ENCODE measurements around the gene CMTM7.
"Not testable (repeated sequence)": the region's sequence is repeated elsewhere in the genome, so short reads cannot be mapped to it uniquely, and the experiment has no call there.

CMTM7 gene

DNA sequence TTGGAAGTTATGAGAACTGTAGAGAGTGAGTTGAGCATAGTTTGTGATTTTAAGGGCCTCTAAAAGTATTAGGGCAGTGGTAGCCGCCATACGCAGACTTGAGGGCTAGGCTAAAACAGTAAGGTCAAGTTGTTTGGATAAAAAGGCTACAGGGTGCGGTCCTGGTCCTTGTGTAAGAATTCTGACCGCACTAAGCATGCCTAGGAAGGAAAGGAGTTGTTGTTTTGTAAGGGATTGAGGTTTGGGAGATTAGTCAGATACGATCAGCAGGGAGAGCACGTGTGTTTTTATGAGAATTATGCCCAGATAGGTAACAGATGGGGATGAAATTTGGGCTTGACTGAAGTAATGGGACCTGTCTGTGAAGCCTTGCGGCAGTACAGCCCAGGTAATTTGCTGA is 71.8 kb downstream of the CMTM7 start:
- not testable (repeated sequence) for DNase-seq

GRCh38 chr3:32464726-32465125 is 73.1 kb downstream of the CMTM7 start:
- DNase-seq: not testable (repeated sequence)

DNA sequence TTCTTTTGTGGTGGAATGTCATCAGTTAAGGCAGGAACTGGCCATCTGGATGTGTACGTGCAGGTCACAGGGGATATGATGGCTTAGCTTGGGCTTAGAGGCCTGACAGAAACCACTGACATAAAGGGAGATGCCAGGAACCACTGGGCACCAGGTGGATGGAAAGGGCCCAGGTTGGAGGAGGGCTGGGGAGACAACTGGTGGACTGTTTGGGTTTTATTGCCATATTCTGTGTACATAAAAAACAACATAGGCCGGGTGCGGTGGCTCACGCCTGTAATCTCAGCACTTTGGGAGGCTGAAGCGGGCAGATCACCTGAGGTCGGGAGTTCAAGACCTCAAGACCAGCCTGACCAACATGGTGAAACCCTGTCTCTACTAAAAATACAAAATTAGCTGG is 75.2 kb downstream of the CMTM7 start:
- not testable (repeated sequence) for DNase-seq

- DNase-seq: no peak
These were observed 75.8 kb downstream of the CMTM7 start for GRCh38 chr3:32467333-32468070.

DNA sequence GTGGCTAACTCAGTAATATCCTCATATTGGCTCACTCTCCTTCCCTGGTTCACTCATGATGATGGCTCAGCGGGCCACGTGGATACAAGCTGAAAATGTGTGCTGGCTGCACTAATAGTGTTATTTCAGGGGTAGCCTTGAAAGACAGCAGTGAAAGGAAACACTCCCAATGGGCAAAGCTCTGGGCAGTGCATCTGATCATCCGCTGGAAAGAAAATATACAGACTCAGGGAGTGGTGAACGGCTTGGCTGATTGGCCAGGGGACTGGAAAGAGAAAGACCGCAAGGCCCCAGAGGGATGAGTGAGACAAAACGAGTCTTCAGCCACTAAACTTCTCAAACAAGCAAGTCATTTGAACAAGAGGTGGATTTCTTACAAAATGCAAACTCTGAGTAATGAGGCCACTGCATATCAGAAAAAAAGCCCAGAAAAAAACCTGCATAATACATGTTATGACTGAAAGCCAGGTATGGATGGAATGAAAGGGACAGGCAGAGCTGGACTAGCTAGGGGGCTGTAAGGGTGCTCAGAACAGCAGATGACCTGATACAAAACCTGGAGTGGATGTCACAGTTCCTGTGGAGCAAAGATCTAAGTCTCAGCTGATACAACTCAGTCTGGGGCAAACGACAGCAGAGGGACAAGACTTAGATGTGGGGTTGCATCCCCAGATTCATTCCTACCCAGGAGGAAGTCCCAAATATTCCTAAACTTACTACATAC is 77.7 kb downstream of the CMTM7 start:
- no peak for DNase-seq

DNA sequence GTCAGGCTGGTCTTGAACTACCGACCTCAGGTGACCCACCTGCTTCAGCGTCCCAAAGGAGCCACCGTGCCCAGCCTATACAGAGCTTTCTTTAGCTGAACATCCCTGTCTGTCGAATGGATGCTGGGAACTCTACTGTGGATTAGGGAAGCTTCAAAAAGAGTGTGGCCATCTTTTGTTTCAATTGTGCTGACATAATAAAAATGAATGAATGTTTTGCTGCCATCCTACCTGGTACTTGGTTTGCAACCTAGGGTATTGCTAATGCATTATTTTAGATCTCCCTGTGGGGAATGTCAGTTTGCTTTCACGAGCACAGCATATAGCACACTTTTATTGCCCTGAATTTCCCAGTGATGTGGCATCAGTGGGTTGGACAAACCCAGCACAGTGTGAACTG is 78.7 kb downstream of the CMTM7 start:
- DNase-seq: no peak

DNA sequence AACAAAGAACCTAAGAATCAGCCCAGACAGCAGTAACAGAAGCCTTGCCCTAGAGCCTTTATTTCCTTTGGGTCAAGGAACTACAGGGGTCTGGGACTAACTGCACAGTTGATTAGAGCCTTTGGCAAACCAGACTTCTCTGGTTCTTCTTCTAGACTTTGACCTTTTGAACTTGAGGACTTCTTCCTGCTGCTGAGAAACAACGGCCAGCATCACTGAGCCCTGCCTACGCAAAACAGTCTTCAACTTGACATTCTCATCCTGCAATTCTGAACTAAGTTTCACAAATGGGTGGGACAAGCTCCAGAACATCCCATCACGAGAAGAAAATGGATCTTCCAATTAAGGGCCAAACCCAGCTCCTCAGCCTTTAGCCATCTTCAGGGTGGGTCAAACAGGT is 79.6 kb downstream of the CMTM7 start:
- DNase-seq: no peak

DNA sequence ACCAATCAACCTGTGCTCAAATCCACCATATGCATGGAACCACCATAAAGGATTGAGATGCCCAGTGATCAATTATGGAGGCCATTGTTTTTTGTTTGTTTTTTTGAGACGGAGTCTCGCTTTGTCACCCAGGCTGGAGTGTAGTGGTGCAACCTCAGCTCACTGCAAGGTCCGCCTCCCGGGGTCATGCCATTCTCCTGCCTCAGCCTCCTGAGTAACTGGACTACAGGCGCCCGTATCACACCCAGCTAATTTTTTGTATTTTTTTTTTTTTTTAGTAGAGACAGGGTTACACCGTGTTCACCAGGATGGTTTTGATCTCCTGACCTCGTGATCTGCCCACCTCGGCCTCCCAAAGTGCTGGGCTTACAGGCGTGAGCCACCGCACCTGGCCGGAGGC is 80.5 kb downstream of the CMTM7 start:
- DNase-seq: not testable (repeated sequence)

- no peak for DNase-seq
These were observed 82.5 kb downstream of the CMTM7 start for GRCh38 chr3:32474201-32474600.

GRCh38 chr3:32480604-32481003 is 89.0 kb downstream of the CMTM7 start:
- no peak for DNase-seq

DNA sequence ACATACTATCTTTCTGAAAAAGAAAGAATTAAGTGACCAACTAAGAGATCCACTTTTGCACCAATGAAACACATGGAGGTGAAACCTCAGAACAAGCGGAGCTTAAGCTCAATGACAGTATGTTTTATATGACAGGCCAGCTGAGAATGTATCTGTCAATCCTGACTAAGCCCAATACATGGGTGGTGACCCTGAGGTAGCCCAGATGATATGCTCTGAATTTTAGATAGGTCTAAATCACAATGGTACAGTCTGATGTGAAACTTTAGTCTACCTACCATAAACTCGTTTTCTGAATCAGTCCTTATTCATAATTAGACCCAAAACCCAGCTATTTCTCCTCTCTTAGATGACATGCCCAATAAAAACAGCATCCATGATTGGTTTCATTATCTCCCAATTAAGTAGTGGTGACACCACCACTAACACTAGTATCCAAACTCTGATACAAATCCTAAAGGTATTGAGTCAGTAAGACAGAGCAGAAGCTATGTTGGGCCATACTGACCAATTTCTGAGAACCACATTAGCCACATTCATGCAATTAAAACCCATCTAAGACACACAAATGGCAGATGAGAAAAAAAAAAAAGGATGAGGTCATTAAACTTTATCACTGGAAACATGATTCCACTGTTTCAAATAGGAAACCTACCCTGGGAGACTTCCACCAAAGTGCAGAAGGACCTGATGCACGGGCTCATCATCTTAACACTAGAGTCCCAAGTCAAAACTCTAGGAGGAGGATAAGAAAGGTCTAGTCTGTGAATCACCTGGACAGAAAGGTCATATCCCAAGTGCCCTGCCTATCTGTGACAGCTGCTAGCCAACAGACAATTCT is 90.4 kb downstream of the CMTM7 start:
- no peak for DNase-seq

- DNase-seq: no peak
These were observed 91.0 kb downstream of the CMTM7 start for GRCh38 chr3:32482693-32483092.

DNA sequence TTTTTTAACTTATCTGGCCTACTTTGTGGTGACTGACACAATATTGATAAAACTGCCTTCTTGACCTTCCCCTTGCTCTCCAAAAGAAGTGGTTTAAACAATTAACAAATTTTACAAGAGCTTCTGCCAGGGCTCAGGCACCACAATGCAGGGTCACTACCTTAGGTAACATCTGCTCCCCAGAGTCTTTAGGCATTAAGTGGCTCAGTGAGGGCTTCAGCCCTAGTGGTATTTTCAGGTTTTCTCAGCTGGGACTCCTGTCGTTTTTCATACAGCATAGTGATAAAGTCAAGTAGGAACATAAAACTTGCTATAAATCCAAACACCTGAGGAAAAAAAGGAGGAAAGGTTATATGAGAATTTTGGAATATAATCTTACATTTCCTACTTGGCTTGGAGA is 92.1 kb downstream of the CMTM7 start:
- DNase-seq: no peak

- no peak for DNase-seq
These were observed 92.8 kb downstream of the CMTM7 start for GRCh38 chr3:32484436-32484835.

DNA sequence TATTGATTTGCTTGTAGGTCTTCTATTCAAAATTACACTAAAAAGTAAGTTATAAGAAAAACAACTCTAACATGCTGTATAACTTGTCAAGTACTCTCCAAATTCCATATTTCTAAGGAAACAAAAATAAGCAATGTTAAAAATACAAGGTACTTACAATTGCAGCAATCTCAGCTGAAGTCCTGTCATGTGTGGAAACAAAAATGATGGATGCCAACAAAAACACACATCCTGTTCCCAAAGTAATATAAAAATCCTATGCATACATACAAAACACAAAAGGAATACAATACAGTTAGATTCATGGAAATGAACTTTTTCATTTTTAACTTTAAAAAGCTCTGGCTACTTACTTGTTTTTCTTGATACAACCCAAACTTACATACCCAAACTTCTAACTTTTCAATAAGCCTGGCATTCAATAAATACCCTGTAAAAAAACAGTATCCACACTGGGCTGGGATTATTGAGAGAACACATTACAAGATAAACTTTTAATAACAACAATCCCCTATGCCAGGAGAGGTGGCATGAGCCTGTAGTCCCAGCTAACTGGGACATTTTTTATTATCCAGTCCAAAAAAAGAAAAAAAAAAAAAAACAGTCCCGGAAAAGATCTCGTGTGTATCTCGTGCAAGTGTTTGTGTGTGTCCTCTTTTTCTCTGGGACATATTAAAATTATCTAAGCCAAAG is 96.3 kb downstream of the CMTM7 start:
- no peak for DNase-seq

DNA sequence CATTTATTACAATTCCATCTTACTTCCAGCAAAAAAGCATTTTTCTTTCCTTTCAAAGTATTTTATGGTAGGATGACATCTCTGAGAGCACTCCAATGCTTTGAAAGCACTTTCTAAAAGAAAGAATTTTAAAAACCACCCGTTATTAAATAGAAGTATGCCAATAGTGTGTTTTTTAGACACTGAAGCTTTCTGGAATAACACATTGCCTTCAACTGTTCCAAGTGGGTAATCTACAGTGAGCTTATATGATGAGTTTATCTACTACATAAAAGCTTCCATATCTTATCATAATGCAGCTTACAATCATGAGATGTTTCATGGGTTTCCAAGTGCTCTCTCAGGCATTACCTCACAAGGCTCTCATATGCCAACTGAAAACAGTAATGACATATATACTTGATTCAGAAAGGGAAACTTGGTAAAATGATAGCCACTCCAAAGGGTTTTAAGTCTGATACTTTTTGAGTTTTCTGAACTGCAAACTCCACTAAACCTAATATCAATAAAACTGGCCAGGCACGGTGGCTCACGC is 96.9 kb downstream of the CMTM7 start:
- no peak for DNase-seq

GRCh38 chr3:32492684-32493436 is 101.2 kb downstream of the CMTM7 start:
- DNase-seq: no peak

GRCh38 chr3:32493437-32494414 is 102.1 kb downstream of the CMTM7 start:
- DNase-seq: no peak

DNA sequence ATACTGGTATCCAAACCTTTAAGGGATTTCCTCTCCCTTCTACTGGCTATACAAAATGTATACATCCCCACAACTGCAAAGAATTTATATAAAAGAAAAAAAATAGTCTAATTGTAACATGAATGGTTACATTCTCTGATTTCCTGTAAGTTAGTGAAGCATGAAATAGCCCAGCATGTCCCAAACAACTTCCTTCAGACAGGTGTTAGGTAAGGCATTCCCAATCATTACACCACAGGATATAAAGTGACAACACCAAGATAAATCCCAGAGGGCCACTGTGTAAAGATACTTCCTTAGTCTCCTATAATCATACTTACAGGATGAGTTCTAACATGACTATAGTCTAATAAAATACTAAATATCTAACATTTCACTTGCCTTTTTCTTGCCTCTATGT is 103.4 kb downstream of the CMTM7 start:
- no peak for DNase-seq

- DNase-seq: no peak
These were observed 104.0 kb downstream of the CMTM7 start for GRCh38 chr3:32495609-32496008.

DNA sequence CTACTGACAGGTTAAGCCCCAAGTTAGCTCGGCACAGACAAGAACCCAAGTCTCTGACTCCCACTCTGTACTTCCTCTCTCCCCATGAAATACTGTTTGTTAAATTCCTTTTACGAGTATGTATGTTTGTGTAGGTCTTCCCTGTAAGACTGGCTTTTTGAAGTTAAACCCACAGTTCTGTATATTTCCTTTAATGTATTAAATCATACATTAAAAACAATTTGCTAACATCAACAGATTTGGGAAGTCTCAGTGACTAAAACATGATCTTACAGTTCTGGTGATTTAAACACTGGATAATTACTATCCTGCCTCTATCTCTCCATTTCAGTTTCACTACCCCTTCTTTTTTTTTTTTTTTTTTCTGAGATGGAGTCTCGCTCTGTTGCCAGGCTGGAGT is 106.6 kb downstream of the CMTM7 start:
- DNase-seq: no peak
